HG03159 (cell line): ENCODE measurements around the gene DRC3.
"Not testable (repeated sequence)": the region's sequence is repeated elsewhere in the genome, so short reads cannot be mapped to it uniquely, and the experiment has no call there.

Experiments
- ATAC-seq: cut with Tn5 transposase; IDR thresholded peaks from one replicate; pipeline ENCODE4 v1.9.1; 2021; ENCODE audit warnings: mild to moderate bottlenecking, moderate library complexity; ENCODE audit not compliant: unreplicated experiment

Gene DRC3

DNA sequence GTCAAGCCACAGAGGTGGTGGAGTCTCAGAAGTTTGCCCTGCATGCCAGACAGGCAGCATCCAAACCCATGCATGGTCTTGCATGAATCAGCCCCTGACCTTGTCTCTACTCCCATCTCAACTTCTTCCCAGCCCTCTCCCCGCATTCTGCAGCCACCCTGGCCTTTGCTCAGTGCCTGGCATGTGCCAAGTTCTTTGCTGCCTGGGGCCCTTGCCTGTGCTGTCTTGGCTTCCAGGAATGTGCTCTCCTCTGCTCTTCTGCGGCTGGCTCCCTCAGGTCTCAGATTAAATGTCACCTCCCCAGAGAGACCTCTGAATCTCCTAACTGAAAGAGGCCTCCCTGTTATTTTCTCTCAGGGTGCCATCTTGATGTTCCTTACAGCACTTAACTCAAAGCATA, 17.6 kb downstream of the DRC3 start:
- ATAC-seq: no peak

DNA sequence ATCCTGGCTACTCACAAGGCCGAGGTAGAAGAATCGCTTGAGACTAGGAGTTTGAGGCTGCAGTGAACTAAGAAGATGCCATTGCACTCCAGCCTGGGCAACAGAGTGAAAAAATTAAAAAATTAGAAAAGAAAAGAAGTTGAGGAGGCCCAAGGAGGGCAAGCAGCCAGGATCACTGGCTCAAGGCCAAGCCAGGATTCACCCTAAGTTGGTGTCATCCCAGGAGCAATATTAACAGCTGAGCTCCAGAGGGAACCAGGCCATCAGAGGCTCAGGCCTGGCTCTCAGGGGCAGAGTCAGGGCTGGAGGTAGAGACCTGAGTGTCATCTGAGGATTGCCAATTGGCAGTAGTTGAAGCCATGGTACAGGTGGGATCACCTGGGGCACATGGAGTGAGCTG, 20.7 kb downstream of the DRC3 start:
- ATAC-seq: no peak

DNA sequence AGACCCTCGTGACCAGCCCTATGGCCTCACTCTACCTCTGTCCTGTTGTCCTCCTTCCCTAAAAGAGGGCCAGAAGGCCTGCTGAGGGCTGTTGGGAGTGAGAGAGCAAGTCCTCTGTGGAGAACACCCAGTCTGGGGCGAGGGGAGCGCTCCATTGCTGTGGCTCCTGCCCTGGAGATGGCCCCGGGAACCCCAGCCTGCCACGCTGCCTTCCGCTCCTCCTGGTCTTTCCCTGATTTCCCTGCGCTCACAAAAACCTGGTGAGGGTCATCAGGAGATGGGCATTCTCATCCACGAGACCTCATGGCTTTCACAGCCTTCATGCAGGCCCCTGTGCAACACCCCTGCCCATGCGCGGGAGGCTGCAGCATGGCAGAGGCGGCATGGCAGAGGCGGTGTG, 21.2 kb downstream of the DRC3 start:
- no peak for ATAC-seq

DNA sequence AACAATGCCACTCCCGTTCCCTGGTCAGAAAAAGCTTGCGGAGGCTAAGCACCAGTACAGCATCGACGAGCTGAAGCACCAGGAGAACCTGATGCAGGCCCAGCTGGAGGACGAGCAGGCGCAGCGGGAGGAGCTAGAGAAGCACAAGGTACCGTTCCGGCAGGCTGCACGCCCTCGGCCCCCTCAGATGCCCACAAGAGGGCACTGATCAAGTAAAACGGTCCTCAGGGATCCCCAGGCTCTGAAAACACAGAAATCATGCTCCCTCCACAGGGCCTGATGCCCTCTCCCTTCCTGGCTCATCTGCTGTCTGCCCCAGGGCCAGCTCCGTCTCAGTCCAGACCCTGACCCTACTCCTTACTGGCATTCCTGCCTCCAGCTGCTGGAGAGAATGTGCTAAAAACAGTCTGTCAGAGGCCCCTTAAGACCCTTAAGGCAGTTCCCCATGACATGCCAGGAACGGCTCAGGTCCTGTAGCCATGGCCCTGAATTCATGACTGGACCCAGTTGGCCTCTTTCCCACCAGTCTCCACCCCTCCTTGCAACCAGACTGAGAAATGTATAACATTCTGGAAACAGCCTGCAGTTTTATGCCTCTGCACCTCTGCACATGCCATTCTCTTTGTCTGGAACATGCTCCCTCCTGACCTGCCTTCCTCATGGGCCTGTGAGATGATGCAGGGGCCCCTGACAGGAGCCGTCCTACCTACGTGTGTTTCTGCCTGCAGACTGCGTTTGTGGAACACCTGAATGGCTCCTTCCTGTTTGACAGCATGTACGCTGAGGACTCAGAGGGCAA, 21.8 kb downstream of the DRC3 start:
- ATAC-seq: no peak

DNA sequence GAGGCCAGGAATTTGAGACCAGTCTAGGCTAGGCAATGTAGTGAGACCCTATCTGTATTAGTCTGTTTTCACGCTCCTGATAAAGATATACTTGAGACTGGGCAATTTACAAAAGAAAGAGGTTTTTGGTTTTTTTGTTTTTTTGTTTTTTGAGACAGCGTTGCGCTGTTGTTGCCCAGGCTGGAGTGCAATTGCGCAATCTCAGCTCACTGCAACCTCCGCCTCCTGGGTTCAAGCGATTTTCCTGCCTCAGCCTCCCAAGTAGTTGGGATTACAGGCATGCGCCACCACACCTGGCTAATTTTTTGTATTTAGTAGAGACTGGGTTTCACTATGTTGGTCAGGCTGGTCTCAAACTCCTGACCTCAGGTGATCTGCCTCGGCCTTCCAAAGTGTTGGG, 23.2 kb downstream of the DRC3 start:
- not testable (repeated sequence) for ATAC-seq

DNA sequence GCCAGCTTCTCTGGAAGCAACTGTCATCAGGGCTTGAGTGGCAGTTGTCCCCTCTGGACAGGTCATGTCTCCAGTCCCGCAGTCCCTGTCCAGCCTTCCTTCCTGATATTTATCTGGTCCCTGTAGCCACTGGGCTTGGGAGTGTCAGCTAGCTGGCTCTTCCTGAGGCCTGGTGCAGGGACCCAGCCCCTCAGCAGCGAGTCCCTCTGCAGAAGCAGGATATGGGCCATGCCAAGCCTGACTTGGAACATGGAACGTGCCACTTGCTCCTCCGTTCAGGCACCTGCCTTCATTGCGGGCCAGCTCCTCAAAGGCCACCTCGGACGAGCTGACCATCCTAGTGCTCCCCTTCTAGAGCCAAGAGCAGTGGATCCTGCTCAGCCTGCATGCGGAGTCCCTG, 26.3 kb downstream of the DRC3 start:
- no peak for ATAC-seq

DNA sequence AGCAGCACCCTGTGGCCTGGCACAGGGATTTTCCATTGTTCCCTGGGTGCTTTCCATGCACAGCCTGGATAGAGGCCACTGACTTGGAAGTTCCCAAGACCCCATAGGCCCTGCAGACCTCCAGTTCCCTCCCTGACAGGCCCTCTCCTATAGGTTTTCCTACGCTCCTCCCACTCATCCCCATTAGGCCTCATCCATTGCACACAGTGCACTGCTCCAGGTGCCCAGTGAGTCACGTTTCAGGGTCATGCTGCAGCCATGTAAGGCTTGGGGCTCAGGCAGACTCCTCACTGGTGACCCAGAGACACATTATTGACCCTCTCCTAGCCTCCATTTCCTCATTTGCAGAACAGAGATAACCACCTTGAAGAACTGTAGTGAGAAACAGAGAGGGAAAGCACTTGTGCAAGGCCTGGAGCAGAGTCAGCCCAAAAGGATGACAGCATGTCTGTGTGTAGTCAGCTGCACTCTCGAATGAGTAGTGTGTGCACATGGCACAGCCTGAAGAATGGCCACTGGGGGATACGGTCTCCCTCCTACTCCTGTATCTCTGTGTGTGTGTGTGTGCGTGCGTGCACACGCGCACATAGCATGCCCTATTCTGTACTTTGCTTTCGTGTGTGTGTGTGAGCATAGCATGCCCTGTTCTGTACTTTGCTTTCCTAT, 26.8 kb downstream of the DRC3 start:
- no peak for ATAC-seq

DNA sequence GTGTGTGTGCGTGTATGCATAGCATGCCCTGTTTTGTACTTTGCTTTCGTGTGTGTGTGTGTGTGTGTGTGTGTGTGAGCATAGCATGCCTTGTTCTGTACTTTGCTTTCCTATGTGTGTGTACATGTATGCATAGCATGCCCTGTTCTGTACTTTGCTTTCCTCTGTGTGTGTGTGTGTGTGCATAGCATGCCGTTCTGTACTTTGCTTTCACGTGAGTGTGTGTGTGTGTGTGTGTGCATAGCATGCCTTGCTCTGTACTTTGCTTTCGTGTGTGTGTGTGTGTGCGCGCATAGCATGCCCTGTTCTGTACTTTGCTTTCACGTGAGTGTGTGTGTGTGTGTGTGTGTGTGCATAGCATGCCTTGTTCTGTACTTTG, 27.4 kb downstream of the DRC3 start:
- ATAC-seq: no peak

DNA sequence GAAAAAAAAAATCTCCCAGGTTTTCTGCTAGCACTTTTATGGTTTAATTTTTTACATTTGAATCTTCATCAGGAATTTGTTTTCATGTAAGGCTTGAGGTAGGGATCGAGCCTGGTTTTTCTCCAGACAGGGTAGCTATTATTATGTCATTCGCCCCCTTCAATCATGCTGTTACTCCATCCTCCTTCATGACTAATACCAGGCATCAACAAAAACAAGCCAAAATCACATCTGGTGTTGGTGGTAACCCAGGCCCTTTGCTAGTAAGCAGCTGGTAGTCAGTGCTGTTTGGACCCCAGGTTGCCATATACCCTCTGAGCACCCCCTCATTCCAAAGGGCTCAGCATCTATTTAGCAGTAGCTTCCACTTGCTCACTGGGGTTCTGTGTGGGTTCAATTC, 29.5 kb downstream of the DRC3 start:
- ATAC-seq: no peak

DNA sequence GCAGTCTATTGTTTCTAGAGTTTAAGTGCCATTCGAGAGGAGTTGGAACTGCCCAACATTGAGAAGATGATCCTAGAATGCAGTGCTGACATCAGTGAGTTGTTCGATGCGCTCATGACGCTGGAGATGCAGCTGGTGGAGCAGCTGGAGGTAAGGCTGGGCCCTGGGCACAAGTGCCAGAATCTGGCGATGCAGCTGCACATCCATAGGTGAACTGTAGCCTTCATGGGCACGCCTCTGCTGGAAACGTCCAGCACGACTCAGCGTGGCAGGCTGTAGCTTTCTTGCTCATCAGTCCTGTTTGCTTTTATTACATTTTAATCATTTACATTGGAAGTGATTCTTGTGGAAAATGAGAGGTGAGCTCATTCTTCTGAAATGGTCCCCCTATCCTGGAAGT, 31.7 kb downstream of the DRC3 start:
- ATAC-seq: no peak

DNA sequence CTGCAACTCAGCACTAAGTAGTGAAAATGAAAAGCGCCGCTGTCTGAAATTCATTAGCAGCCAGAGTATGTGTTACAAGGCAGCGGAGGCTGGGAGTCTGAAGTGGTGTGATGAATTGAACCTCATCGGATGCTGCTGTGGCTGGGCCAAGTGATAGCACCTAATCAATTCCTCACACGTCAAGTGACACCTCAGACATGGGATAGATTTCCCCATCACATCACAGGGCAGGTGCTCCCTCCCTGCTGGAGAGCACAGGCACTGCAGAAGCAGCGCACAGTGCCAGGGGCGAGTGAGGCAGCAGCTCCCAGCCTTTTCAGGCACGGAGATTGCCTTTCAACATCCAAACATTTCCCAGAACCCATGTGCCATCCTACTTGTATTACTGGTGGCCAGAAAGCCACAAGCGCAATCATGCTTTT, 32.2 kb downstream of the DRC3 start:
- ATAC-seq: no peak

DNA sequence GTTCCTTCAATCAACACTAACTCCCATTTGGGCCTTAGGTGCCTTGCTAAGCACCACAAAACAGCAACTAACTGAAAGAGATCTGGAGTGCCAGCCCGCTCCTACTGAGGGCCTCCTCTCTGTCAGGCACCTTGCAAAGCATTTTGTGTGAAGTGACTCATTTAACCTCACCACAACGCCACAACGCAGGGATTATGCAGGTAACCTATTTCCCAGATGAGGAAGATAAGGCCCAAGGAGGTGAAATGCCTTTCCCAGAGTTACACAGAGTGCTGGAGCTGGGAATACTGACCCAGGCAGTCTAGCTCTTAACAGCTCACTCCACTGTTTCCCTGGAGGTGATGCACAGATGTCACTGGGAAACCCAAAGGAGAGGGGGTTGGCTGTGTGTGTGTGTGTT, 32.8 kb downstream of the DRC3 start:
- no peak for ATAC-seq

DNA sequence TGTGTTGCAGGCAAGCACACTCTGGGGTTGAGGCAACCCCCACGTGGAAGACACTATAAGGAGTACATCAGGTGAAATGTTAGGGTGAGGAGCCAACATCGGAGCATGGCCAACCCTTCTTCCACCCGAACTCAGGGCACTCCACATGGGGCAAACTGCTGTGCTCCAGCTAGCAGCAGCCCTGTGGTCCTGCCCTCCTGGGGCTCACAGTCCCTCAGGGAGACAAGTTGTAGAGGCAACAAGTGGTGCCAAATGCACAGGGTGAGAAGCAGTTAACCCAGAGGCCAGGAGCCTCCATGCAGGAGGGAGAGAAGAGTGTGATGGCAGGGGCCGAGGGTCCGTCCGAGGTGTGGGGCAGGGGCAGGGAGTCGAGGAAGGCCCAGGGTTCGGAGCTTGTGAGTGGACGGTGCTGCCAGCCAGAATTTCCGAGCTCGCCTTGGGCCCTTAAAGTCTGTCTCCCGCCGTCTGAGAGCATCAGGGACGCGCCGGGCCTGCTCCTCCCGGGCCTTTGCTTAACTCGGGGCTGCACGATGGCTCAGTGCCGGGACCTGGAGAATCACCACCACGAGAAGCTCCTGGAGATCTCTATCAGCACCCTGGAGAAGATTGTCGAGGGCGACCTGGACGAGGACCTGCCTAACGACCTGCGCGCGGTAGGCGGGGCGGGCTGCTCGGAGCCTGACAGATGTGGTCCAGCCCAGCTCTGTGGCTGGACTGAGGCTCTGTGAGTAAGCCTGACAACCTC, 34.0 kb downstream of the DRC3 start:
- ATAC-seq: no peak

DNA sequence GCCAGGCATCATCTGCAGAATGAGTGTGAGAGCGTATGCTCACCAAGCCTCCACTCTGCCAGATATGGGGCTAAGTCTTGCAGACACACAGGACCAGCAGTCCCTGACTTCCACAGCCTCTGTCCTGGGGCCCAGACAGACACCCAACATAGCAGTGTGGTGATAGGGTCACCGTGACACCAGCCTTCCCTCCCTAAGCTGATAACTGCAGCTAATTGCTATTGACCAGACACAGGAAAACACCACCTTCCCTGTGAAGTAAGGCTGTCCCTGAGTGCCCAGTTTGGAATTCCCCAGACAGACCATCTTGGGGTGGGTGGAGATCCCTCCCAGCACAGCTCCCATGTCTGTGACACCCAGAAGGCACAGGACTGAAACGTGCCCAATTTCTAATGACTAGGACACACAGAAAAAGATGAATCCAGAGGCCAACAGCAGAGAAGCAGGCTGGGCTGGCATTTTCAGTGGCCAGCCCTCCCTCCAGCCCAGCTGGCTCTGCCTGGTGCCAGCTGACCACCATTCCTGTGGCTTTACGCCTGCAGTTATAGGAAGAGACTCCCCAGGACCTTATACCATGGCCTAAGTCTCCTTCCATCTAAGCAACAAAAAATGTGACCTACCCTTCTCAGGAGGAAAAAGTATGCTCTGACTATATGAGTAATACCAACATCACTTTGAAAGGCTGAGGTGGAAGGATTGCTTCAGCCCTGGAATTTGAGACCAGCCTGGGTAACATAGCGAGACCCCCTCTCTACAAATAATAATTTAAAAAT, 36.0 kb downstream of the DRC3 start:
- no peak for ATAC-seq

DNA sequence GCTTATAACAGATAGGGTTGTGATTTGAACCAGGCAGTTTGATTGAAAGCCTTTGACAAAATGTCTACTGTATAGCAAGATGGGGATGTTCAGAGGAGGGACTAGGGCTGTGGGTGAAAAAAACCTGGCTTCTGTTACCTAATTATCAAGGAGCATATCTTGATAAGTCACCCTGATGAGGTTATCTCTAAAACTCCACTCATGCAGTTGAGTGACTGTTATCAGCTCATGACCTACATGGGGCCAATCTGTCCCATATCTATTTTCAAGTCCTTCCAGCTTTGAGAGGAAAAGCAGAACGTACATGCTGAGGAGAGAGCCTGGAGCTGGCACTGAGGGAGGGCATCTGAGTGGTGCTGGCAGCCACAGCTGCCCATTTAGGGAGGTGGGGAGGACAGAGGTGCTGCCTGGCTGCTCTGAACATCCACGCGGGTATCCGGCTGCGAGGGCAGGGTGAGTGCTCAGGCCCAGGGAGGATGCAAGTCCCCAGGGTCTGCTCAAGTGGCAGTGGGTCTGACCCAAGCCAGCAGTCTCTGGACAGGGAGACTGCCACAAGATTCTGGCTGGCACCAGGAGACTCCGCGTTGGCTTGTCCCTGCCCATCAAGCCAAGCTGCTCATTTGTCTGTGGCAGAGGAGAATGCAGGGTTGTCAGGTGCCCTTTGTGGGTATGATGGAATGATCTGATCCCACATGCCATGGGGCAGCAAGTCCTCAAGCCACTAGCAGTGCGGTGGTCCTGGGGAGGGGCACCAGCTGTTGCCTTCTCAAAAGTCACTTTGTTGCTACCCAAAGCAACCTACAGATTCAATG, 37.2 kb downstream of the DRC3 start:
- no peak for ATAC-seq

DNA sequence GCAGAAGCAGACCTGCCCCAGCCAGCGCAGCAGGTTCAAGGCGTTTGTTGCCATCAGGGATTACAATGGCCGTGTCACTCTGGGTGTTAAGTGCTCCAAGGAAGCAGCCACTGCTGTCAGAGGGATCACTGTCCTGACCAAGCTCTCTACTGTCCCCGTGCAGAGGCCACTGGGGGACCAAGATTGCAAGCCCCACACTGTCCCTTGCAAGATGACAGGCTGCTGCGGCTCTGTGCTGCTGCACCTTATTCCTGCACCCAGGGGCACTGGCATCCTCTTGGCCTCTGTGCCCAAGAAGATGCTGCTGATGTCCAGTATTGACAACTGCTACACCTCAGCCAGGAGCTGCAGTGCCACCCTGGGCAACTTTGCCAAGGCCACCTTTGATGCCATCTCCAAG, 38.6 kb downstream of the DRC3 start:
- ATAC-seq: no peak

DNA sequence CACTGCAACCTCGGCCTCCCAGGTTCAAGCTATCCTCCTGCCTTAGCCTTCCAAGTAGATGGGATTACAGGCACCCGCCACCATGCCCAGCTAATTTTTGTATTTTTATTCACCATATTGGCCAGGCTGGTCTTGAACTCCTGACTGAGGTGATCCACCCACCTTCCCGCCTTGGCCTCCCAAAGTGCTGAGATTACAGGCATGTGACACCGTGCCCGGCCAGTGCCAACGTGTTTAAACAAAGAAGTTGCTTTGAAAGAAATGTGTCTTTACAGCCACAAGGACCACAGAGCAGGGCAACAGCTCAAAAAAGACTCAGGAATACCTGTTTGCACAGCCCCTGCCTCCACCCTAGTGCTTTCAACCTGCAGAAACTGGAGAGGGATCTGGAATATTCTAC, 41.3 kb downstream of the DRC3 start:
- no peak for ATAC-seq

DNA sequence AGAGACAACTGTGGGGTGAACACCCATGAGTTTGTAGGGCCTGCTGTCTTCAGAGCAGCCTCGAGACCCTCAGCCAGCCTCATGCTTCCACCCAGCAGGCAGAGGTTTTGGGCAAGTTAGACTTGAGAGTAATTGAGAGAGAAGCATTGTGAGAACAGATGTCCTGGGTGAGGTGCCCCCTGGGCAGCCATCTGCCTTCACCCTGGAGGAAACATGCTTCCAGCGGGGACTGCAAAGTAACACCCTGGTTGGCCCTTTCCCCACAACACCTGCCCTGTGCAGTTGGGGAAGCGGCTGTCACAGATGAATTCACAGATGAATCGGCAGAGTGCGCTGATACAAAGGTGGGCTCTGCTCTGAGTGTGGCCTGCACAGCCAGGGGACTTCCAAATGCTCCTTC, 42.9 kb downstream of the DRC3 start:
- no peak for ATAC-seq

DNA sequence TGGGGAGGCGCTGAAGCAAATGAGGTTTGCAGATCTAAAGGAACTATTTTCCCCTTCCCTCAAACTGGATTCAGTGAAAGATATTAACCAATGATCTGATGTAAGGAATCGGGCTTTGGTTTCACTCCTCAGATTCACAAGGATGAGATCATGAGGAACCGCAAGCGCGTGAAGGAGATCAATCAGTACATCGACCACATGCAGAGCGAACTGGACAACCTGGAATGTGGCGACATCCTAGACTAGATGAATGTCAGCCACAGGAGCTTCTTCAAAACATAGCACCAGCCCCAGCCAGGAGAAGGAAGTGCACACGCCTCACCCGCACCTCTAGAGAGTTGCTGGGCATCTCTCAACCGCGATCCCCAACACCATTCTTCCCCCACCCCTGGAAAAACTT, 43.8 kb downstream of the DRC3 start:
- no peak for ATAC-seq

DNA sequence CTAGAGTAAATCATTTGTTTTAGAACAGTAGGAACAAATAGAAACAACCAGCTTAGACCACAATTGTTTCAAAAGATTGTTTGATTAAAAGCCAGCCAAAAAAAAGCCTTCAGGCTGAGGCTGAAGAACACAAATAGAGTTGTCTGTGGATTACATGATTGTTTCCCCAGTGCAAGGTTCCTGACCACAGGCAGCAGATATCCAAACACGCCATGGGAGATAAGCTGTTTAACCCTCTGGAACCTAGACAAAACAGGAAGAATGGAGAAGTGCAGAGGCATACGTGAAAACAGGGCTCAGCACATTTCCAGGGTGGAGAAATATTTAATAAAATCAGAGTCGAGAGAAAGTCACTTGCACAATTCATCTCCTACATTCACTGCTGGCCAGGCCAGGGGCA, 45.3 kb downstream of the DRC3 start:
- ATAC-seq: no peak
